Omental fat pad (tissue), 4 donors: ENCODE measurements around the gene RPL7L1. TPM values are rescaled to one million over a fixed set of nuclear protein-coding genes. Genes with fewer than 3 reads are reported as not detected.
"Not testable (repeated sequence)": the region's sequence is repeated elsewhere in the genome, so short reads cannot be mapped to it uniquely, and the experiment has no call there.

Experiments
- ATAC-seq: fragments of 150-250 bp; one replicate; pipeline ENCODE4 v1.9.1; 2016; ENCODE audit warnings: mild to moderate bottlenecking, moderate library complexity; ENCODE audit not compliant: low FRiP score
- DNase-seq: peaks from one replicate; pipeline ENCODE4 v3.0.0-alpha.2; 2019; ENCODE audit warnings: low spot score
- CTCF ChIP-seq, 3 donors: fragments of 450-650 bp; IDR thresholded peaks; one replicate each; pipeline ENCODE4 v1.5.1; 2016 to 2017; ENCODE audit warnings: antibody characterized with exemption in 3 of 3, mild to moderate bottlenecking in 3 of 3, moderate library complexity in 2 of 3
- total RNA-seq, 4 donors: library from RNA; depleted of rRNA; stranded (reverse); fragments of >200 nt; gene quantifications; one replicate each; pipeline ENCODE4 v1.1.0, GENCODE V29; 2016

The RPL7L1 gene
- total RNA-seq, 4 donors from 2014 or later = 93.0 to 138 (median 105) TPM

- TF ChIP-seq CTCF (IDR thresholded peaks at IDR 0.05) = no peak
- DNase-seq = no peak
- no peak for ATAC-seq
These were observed 6.1 kb upstream of the RPL7L1 start for GRCh38 chr6:42873313-42873712.

- TF ChIP-seq CTCF (IDR thresholded peaks at IDR 0.05) = no peak
- ATAC-seq (no peak), DNase-seq (no peak)
These were observed 1.7 kb upstream of the RPL7L1 start for GRCh38 chr6:42877695-42878094.

- not testable (repeated sequence) for DNase-seq, ATAC-seq
These were observed 913 bp downstream of the RPL7L1 start for GRCh38 chr6:42880240-42880817.

- not testable (repeated sequence) for DNase-seq, ATAC-seq
These were observed 1.5 kb downstream of the RPL7L1 start for GRCh38 chr6:42880871-42881270.

GRCh38 chr6:42885702-42886101 lies 6.3 kb downstream of the RPL7L1 start:
- TF ChIP-seq CTCF (IDR thresholded peaks at IDR 0.05) = no peak
- ATAC-seq (peak; percentile 37), DNase-seq (no peak)

- DNase-seq, ATAC-seq: not testable (repeated sequence)
These were observed 8.8 kb downstream of the RPL7L1 start for GRCh38 chr6:42888201-42888600.

GRCh38 chr6:42889815-42890214 lies 10.4 kb downstream of the RPL7L1 start:
- TF ChIP-seq CTCF (IDR thresholded peaks at IDR 0.05) = no peak
- no peak for DNase-seq
- no peak for ATAC-seq

- TF ChIP-seq CTCF (IDR thresholded peaks at IDR 0.05) = no peak
- peak; percentile 59 for DNase-seq
- peak; percentile 99 for ATAC-seq
These were observed 11.1 kb downstream of the RPL7L1 start for GRCh38 chr6:42890311-42891198.
